GM21717 (cell line): ENCODE results near the gene INO80B.
"Not testable (repeated sequence)": the region's sequence is repeated elsewhere in the genome, so short reads cannot be mapped to it uniquely, and the experiment has no call there.

Experiments used
- ATAC-seq: cut with Tn5 transposase; IDR thresholded peaks from one replicate; pipeline ENCODE4 v1.9.1; 2021; ENCODE audit warnings: mild to moderate bottlenecking, moderate library complexity; ENCODE audit not compliant: unreplicated experiment

The INO80B gene

DNA sequence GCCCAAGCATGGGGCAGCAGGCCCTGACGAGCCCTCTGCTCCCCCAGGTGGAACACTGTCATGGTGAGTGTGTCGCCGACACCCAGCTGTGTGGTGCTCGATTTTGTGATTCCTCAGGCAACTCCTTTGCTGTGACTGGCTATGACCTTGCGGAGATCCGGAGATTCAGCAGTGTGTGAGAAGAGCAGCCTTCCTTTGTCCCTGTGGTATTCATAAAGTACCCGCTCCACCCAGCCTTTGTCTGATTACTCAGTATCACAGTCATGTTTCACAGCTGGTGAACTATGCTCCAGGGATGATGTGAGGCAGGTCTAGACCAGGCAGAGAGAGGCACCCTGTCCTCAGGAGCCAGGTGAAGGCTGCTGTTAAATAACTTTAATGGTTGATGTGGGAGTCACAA lies 29.4 kb upstream of the INO80B start:
- ATAC-seq, result no peak

DNA sequence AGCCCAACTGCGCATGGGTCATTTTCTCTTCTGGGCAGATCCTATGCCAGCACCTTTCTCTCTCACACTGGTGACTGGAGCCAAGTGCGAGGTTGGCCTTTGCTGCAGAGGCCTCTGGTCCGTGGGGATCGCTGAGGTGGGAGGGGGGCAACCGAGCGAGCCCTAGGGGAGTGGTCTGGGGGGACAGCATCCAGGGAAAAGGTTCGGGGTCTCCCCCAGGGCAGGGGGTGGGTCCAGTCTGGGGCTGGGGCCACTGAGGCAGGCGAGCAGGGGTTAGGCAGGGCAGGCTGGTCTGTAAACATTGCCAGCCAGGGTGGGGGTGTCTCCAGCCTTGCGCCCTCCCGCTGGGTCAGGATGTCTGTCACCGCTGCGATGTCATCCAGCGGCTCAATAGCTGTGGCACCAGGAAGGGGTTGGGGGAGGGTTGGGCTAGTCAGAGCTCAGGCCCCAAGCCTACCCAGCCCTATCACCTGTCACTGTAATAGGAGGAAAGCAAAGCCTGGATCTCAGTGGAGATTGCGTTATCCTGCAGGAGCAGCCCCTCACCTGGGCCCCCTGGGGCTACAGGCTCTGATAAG lies 28.6 kb upstream of the INO80B start:
- no peak for ATAC-seq

GRCh38 chr2:74427551-74427950 lies 27.3 kb upstream of the INO80B start:
- ATAC-seq, result no peak

DNA sequence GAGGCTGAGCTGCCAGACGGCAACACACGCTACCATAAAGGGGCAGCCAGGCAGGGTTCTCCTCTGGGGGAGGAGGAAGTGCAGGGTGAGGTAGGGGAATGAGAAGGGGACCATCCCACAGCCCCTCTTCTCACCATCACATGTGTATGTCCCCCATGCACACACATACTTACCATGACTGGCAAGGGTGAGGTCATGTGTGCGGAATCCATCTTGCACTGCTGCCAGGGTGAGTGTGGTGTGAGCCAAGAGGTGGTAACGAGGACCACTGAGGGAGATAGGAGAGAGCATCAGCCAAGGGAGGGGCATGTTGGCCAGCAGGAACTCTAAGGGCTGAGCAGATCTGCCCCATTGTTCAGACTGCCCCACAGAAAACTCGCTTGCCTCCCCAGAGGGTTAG lies 26.2 kb upstream of the INO80B start:
- ATAC-seq, result no peak

GRCh38 chr2:74429487-74430451 lies 25.1 kb upstream of the INO80B start:
- no peak for ATAC-seq

- no peak for ATAC-seq
These were observed 24.4 kb upstream of the INO80B start for GRCh38 chr2:74430502-74430901.

DNA sequence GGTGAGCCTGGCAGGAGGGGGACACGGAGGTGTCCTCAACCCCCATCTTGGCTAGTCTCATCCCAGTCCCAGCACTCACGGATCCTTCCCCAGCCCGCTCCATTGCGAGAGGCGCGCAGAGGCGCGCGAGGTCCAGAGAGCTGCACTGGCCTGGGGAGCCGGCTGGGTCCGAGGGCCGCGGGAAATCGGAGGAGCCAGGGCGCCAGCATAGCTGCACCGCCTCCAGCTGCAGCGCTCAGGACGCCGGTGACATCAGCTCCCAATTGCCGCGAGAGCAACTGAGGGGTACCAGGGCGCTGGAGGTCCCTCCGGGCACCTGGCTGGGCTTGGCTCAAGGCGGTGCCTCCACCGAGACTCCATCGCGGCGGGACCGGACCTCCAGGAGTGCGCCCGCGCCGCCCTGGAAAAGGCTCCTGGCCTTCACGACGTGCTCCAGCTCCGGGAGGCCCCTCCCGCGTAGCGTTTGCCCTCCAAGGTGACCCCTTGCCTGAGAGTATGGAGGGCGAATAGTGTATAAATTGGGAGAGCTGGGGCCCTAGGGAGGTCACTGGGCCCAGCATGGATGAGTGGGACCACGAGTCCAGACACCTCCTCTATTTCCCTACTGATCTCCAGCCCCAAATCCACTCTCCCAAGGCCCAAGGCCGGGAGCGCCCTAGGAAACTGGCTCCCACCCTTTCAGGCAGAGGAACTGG lies 18.6 kb upstream of the INO80B start:
- ATAC-seq, result no peak

GRCh38 chr2:74436848-74437695 lies 17.8 kb upstream of the INO80B start:
- ATAC-seq, result no peak

GRCh38 chr2:74438248-74438647 lies 16.6 kb upstream of the INO80B start:
- no peak for ATAC-seq

- no peak for ATAC-seq
These were observed 15.5 kb upstream of the INO80B start for GRCh38 chr2:74439373-74439772.

- ATAC-seq, result no peak
These were observed 15.0 kb upstream of the INO80B start for GRCh38 chr2:74439803-74440377.

- ATAC-seq, result peak; percentile 93
These were observed 14.3 kb upstream of the INO80B start for GRCh38 chr2:74440378-74441169.

DNA sequence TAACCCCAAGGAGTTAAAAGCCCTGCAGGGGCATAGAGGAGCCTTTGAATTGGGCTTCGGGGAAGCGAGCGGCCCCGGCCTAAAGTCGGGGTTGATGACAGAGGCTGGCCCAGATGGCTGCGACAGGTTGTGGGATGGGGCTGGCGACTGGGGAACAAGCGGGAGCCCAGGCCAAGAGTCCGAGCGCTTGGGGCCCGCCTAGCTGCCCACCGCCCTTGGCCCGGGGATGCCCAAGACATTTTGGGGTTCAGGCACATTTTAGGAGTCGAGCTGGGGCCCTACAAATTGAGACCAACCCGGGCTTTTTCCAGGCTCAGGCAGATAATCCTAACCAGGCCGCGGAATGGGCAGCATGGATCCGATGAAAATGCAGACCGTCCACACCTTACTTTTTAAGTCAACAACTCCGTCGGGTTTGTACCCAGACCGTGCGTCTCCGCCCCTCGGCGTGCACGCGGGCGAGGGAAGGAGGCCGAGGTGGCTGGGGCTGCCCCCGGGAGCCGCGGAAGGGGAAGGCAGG lies 13.7 kb upstream of the INO80B start:
- no peak for ATAC-seq

- no peak for ATAC-seq
These were observed 13.0 kb upstream of the INO80B start, which contains the start of gene RTKN for GRCh38 chr2:74441690-74442482. TSS of gene RTKN (minus strand) at chr2:74441937. CDS start at chr2:74441816, 121 bp downstream.

- not testable (repeated sequence) for ATAC-seq
These were observed 12.2 kb upstream of the INO80B start for GRCh38 chr2:74442483-74443297.

GRCh38 chr2:74444498-74445318 lies 10.2 kb upstream of the INO80B start:
- ATAC-seq, result no peak
